Measurements from ENCODE around the gene MIS18A.
A peak's percentile ranks its signal among the peaks of the same experiment; 100 is the strongest.
"Not testable (repeated sequence)": the region's sequence is repeated elsewhere in the genome, so short reads cannot be mapped to it uniquely, and the experiment has no call there.

MIS18A gene

GRCh38 chr21:32279377-32279680 lies 480 bp upstream of the MIS18A start:
- DNase-seq: no peak
- Histone ChIP-seq H3K4me3 (ENCODE audit: low read depth, low read length) (peak overlapping the region; percentile 73), H3K36me3 (replicated peaks) (no peaks in the 10 kb centered on the region), H3K27me3 (replicated peaks) (no peaks in the 10 kb centered on the region), H3K27ac (peak overlapping the region; percentile 44)
- no peak for TF ChIP-seq CTCF (IDR thresholded peaks at IDR 0.05; ENCODE audit: low read depth, low read length, missing control alignments)
- in situ Hi-C loops (cut with HindIII; ENCODE audit: low pct_ligation_motif_present, low sequenced_read_pairs): no loop called here

GRCh38 chr21:32278103-32278502 lies 746 bp downstream of the MIS18A start:
- no peak for DNase-seq
- Histone ChIP-seq H3K4me3 (ENCODE audit: low read depth, low read length) (peak overlapping the region; percentile 73), H3K27me3 (replicated peaks) (no peaks in the 10 kb centered on the region), H3K27ac (no peak overlapping the region), H3K36me3 (replicated peaks) (no peaks in the 10 kb centered on the region)
- TF ChIP-seq CTCF (IDR thresholded peaks at IDR 0.05; ENCODE audit: low read depth, low read length, missing control alignments): no peak
- in situ Hi-C loops (cut with HindIII; ENCODE audit: low pct_ligation_motif_present, low sequenced_read_pairs): no loop called here

- no peaks in the 10 kb centered on the region for H3K27me3 ChIP-seq (replicated peaks)
Measured at GRCh38 chr21:32276671-32277070, 2.2 kb downstream of the MIS18A start.

GRCh38 chr21:32270748-32271147 lies 8.1 kb downstream of the MIS18A start:
- in situ Hi-C loops (cut with HindIII; ENCODE audit: low pct_ligation_motif_present, low sequenced_read_pairs): no loop called here
- H3K4me3 ChIP-seq (ENCODE audit: low read depth, low read length): no peak overlapping the region
- no peaks in the 10 kb centered on the region for H3K36me3 ChIP-seq (replicated peaks)
- no peak overlapping the region for H3K27ac ChIP-seq
- H3K27me3 ChIP-seq (replicated peaks): no peaks in the 10 kb centered on the region
- no peak for TF ChIP-seq CTCF (IDR thresholded peaks at IDR 0.05; ENCODE audit: low read depth, low read length, missing control alignments)
- no peak for DNase-seq

More at GRCh38 chr21:32276671-32277070, 2.2 kb downstream of the MIS18A start:
- TF ChIP-seq CTCF (IDR thresholded peaks at IDR 0.05; ENCODE audit: low read depth, low read length, missing control alignments): no peak
- in situ Hi-C loops (cut with HindIII; ENCODE audit: low pct_ligation_motif_present, low sequenced_read_pairs): no loop called here
- H3K27ac ChIP-seq: no peak overlapping the region
- DNase-seq: no peak
- H3K4me3 ChIP-seq (ENCODE audit: low read depth, low read length): no peak overlapping the region
- H3K36me3 ChIP-seq (replicated peaks): no peaks in the 10 kb centered on the region

GRCh38 chr21:32265321-32265720 lies 13.5 kb downstream of the MIS18A start:
- H3K4me3 ChIP-seq (ENCODE audit: low read depth, low read length); H3K27ac ChIP-seq; DNase-seq; H3K36me3 ChIP-seq (replicated peaks); H3K27me3 ChIP-seq (replicated peaks); in situ Hi-C loops (cut with HindIII; ENCODE audit: low pct_ligation_motif_present, low sequenced_read_pairs): not testable (repeated sequence)

- DNase-seq: no peak
- H3K4me3 ChIP-seq (ENCODE audit: low read depth, low read length): no peak overlapping the region
- no peak for TF ChIP-seq CTCF (IDR thresholded peaks at IDR 0.05; ENCODE audit: low read depth, low read length, missing control alignments)
- in situ Hi-C loops (cut with HindIII; ENCODE audit: low pct_ligation_motif_present, low sequenced_read_pairs): no loop called here
- no peaks in the 10 kb centered on the region for H3K36me3 ChIP-seq (replicated peaks)
- H3K27me3 ChIP-seq (replicated peaks): no peaks in the 10 kb centered on the region
- no peak overlapping the region for H3K27ac ChIP-seq
Measured at GRCh38 chr21:32261929-32262328, 16.9 kb downstream of the MIS18A start.
